Activated CD4-positive, alpha-beta T cell treated with anti-CD3 and anti-CD28 coated beads, Interleukin-2, amount 50 U/mL, for 16 hours (primary cell): Measurements from ENCODE around the gene APP.
"Not testable (repeated sequence)": the region's sequence is repeated elsewhere in the genome, so short reads cannot be mapped to it uniquely, and the experiment has no call there.

Experiments used
- DNase-seq: peaks from one replicate; pipeline ENCODE4 v3.0.0-alpha.2; 2020

APP gene

GRCh38 chr21:26096494-26097371 is 73.8 kb downstream of the APP start:
- no peak for DNase-seq

- DNase-seq, result no peak
Measured at GRCh38 chr21:26095131-26095530, 75.4 kb downstream of the APP start.

- no peak for DNase-seq
Measured at GRCh38 chr21:26093122-26093521, 77.4 kb downstream of the APP start.

- DNase-seq, result no peak
Measured at GRCh38 chr21:26091480-26092018, 79.0 kb downstream of the APP start.

- DNase-seq, result no peak
Measured at GRCh38 chr21:26089730-26090129, 80.8 kb downstream of the APP start.

- DNase-seq, result peak; percentile 3
Measured at GRCh38 chr21:26087223-26087918, 83.2 kb downstream of the APP start.

- DNase-seq, result no peak
Measured at GRCh38 chr21:26085882-26086281, 84.7 kb downstream of the APP start.

- DNase-seq, result no peak
Measured at GRCh38 chr21:26085127-26085526, 85.4 kb downstream of the APP start.

GRCh38 chr21:26082549-26082948 is 88.0 kb downstream of the APP start:
- no peak for DNase-seq

GRCh38 chr21:26081175-26081760 is 89.3 kb downstream of the APP start:
- not testable (repeated sequence) for DNase-seq

GRCh38 chr21:26080211-26080610 is 90.4 kb downstream of the APP start:
- DNase-seq, result no peak

- no peak for DNase-seq
Measured at GRCh38 chr21:26079366-26079765, 91.2 kb downstream of the APP start.

- no peak for DNase-seq
Measured at GRCh38 chr21:26077521-26077920, 93.0 kb downstream of the APP start.

GRCh38 chr21:26072666-26073615 is 97.6 kb downstream of the APP start:
- no peak for DNase-seq

- DNase-seq, result peak; percentile 50
Measured at GRCh38 chr21:26070822-26071425, 99.6 kb downstream of the APP start.

GRCh38 chr21:26070121-26070520 is 100.4 kb downstream of the APP start:
- DNase-seq, result no peak

- DNase-seq, result no peak
Measured at GRCh38 chr21:26068776-26069175, 101.8 kb downstream of the APP start.

GRCh38 chr21:26067836-26068594 is 102.6 kb downstream of the APP start:
- DNase-seq, result no peak

GRCh38 chr21:26064506-26064905 is 106.1 kb downstream of the APP start:
- DNase-seq, result no peak

GRCh38 chr21:26061437-26061836 is 109.1 kb downstream of the APP start:
- DNase-seq, result no peak
